Measurements from ENCODE around the gene PPP1R2. TPM values are rescaled to one million over a fixed set of nuclear protein-coding genes. Genes with fewer than 3 reads are reported as not detected.
A peak's percentile ranks its signal among the peaks of the same experiment; 100 is the strongest.

The PPP1R2 gene
- total and polyA plus RNA-seq, 2 of the 13 experiments (the other 11 are each of a cell fraction or from before 2014, with no cell fraction given), result 36.5 to 86.5 TPM

GRCh38 chr3:195542698-195543499 is at the start of gene PPP1R2 (continued):
- TF ChIP-seq ZNF543 (CRISPR knock-in tag; IDR thresholded peaks at IDR 0.05), result 0 out of 2 replicates have a peak, but pooled peaks have one; percentile 30
- TF ChIP-seq HDAC1 (CRISPR knock-in tag; IDR thresholded peaks at IDR 0.05), result peak; percentile 79
- peak; percentile 45 to 88 for TF ChIP-seq HMGXB4 (CRISPR knock-in tag; IDR thresholded peaks at IDR 0.05; ENCODE audit: borderline replicate concordance in 1 of 2, low read depth in 1 of 2)
- 0 out of 2 replicates have a peak, but pooled peaks have one; percentile 26 for TF ChIP-seq ZNF761 (CRISPR knock-in tag; conservative IDR thresholded peaks at IDR 0.05)
- TF ChIP-seq THAP11 (CRISPR knock-in tag; IDR thresholded peaks at IDR 0.05), result peak; percentile 54
- TF ChIP-seq TFE3 (CRISPR knock-in tag; IDR thresholded peaks at IDR 0.05), result 0 out of 2 replicates have a peak, but pooled peaks have one; percentile 42
- TF ChIP-seq JDP2 (CRISPR knock-in tag; IDR thresholded peaks at IDR 0.05; ENCODE audit: borderline replicate concordance), result no peak
- TF ChIP-seq ELF4 (CRISPR knock-in tag; IDR thresholded peaks at IDR 0.05; ENCODE audit: borderline replicate concordance), result no peak
- TF ChIP-seq ZNF432 (CRISPR knock-in tag; IDR thresholded peaks at IDR 0.05; ENCODE audit: borderline replicate concordance), result no peak
- no peak for TF ChIP-seq HMGA1 (CRISPR knock-in tag; conservative IDR thresholded peaks at IDR 0.05)
- TF ChIP-seq RBAK (CRISPR knock-in tag; IDR thresholded peaks at IDR 0.05), result peak; percentile 38; the same call in 1 of the 2 replicates
- TF ChIP-seq YY1 (IDR thresholded peaks at IDR 0.05; ENCODE audit: insufficient read depth, insufficient replicate concordance, low read depth, low read length), result peak; percentile 70
- no peak for TF ChIP-seq ZNF3 (CRISPR knock-in tag; IDR thresholded peaks at IDR 0.05)
- peak; percentile 59; the same call in 1 of the 2 replicates for TF ChIP-seq MYPOP (CRISPR knock-in tag; IDR thresholded peaks at IDR 0.05)
- 0 out of 2 replicates have a peak, but pooled peaks have one; percentile 14 for TF ChIP-seq ZNF670 (CRISPR knock-in tag; IDR thresholded peaks at IDR 0.05; ENCODE audit: borderline replicate concordance)
- TF ChIP-seq SKIL (CRISPR knock-in tag; IDR thresholded peaks at IDR 0.05; ENCODE audit: borderline replicate concordance), result no peak
- TF ChIP-seq TP53 (CRISPR knock-in tag; conservative IDR thresholded peaks at IDR 0.05), result 0 out of 2 replicates have a peak, but pooled peaks have one; percentile 23
- TF ChIP-seq ZSCAN25 (CRISPR knock-in tag; IDR thresholded peaks at IDR 0.05), result peak; percentile 46
- no peak for TF ChIP-seq HNRNPK (IDR thresholded peaks at IDR 0.05; ENCODE audit: low read depth, low read length, poor library complexity, severe bottlenecking)
- TF ChIP-seq ZNF878 (CRISPR knock-in tag; IDR thresholded peaks at IDR 0.05), result no peak
- TF ChIP-seq ZNF292 (CRISPR knock-in tag; IDR thresholded peaks at IDR 0.05; ENCODE audit: borderline replicate concordance, low read depth), result peak; percentile 67
- no peak for TF ChIP-seq ZNF205 (CRISPR knock-in tag; IDR thresholded peaks at IDR 0.05)
- TF ChIP-seq KDM6A (CRISPR knock-in tag; IDR thresholded peaks at IDR 0.05; ENCODE audit: low read depth), result no peak
